Effector CD8-positive, alpha-beta T cell (primary cell): ENCODE measurements around the gene TGFBR2.
"Not testable (repeated sequence)": the region's sequence is repeated elsewhere in the genome, so short reads cannot be mapped to it uniquely, and the experiment has no call there.

Experiments
- DNase-seq: peaks from one replicate; lab custom pipeline; 2025; lab: John Stamatoyannopoulos, UW

The TGFBR2 gene

GRCh38 chr3:30619318-30619717 lies 12.9 kb downstream of the TGFBR2 start:
- DNase-seq: no peak

DNA sequence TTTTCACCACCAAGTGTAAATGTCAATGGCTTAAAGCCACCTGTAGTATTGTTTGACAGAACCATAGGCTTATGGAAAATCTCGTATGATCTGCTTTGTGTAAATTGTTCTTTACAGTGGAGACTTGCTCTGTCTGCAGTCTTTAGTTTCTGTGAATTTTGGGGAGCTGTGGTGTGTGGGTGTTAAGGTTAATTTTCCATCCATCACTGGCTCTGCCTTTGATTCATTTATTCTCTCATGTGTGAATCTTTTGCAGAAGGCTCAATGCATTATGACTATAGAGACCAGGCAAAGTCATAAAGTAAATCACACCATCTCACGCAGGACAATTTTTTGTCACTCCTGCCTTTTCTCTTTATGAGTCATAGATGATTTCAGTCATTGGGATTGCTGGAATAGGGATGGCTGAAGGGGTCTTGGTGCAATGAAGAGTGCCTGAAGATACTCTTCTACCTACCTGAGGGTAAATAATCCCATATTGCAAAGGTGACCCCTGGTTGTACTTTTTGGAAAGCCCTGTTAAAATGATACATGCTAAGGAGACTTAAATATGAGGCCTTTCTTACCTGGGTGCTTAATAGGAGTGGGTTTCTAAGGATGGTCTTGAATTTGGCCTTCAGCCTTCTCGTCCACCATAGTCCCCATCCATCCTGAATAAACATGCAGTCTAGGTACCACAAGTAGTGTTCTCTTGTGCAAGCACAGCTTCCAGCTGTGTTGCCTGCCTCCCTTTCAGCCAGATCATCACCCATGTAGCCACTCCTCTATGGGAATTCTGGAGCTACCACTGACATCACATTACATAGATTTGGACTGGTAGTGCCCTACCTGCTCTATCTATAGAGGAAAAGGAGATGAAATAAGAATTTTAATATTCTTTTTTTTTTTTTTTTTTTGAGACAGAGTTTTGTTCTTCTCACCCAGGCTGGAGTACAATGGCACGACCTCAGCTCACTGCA lies 14.3 kb downstream of the TGFBR2 start:
- no peak for DNase-seq

DNA sequence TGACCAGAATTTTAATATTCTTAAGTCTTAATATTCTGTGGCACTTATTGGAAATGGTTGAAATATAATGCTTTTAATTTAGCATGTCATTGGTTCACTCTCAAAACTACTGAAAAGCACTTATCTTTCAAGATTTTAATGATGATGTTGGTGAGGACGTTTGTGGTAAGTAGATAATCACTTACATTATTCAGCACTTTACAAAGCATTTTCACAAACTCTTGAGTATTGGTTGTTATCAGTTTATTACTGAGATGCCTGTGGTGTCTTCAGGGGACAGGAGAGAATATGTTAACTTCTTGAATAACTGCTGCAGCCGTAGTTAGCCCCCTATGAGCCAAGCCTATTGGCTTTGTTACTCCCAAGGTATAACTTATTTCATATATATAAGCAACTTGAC lies 15.2 kb downstream of the TGFBR2 start:
- no peak for DNase-seq

DNA sequence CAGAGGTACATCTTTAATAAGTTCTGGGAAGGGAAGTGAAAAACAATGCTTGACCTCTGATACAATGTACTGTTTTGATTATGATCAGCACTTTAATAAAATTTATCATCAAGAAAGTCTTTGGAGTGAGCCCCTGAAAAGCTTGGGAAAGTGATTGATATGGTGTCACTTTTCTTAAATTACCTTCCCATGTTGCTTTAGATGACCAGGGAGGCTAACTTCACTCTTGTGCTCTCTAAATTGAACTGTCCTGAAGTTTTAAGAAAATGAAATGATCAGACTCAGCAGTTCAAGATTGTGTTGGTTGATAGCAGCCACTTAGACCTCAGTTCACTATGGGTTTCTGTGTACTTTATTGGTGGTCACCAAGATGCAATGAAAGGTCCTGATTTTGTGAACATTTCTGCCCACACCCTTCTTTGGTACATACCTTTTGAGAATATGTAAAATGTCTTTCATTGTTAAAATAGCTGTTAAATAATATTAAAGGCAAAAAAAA lies 15.7 kb downstream of the TGFBR2 start:
- DNase-seq: no peak

DNA sequence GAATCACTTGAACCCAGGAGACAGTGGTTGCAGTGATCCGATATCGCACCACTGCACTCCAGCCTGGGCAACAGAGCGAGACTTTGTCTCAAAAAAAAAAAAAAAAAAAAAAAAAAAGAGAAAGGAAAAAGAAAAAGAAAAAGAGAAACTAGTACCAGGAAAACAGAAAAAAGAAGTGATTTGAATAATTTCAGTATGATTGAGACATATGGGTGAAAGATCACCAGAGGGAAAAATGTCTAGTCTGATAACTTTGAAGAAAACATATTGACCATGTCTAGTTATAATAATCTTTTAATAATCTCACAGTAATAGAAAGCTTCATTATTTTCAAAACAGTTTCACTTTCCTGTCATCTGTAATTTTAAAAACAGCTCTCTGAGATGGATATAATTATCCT lies 16.4 kb downstream of the TGFBR2 start:
- no peak for DNase-seq

DNA sequence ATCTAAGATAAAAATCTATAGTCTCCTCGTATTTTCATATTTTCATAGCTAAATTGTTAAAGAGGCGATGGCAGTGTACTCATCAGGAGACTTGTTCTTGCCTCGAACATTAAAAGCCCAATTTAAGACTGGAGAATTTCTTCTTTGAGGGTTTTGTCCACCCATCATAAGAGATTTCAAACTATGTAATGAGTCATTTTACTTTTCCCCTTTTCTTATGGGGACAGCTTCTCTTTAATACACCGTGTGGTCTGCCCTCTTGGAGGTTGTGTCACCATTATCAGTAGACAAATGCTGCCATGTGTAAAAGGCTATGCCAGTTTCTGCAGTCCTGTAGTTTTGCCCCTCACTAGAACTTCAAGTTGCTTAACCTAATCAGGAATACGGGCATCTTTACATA lies 16.9 kb downstream of the TGFBR2 start:
- no peak for DNase-seq

DNA sequence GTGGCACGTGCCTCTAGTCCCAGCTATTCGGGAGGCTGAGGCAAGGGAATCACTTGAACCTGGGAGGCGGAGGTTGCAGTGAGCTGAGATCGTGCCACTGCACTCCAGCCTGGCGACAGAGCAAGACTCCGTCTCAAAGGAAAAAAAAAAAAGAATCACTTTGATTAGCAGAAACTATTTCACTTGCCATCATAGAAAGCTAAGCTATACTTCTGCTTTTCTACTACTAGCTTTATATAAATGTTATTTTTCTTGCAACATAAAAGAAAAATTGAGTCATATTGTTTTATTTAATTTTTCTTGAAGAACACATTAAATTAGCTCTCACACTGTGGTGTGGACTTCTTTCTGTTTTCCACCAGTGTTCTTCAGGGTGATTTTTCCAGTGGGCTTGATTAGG lies 18.1 kb downstream of the TGFBR2 start:
- DNase-seq: not testable (repeated sequence)

DNA sequence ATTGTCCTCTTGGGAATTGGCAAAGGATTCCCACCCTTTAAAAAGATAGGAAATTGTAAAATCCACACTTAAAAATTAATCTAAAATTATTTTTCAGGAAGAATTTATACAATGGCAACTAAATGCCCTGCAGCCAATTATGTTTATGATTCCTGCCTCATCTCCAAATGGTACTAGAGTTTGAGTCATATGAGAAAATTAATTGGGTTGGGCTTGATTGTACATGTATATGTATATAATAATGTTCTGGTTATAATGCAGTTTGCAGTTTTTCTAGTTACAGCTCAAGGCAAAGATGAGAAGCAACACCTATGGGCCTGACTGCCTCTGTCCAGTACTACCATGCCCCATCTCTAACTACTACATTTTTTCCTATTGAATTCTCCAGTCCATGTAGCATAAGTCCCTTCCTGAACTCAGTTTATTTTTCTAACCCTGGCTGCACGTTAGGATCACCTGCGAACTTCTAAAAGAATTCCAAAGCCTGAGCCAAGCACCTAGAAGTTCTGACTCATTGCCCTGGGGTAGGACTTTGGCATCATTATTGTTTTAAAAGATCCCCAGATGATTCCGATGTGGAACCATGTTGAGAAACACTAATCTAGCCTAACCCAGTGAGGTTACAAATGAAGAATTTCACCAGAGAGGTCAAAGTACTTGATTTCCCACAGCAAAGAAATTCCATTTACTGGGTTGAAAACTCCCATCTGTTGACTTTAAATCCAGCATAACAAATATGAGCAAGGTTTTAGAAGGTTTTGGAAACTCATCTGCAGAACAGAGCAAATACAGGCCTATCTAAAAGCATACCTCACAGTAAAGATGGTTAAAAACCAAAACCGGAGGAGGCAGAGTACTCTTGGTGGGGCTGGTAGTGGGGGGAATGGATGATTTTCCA lies 19.4 kb downstream of the TGFBR2 start:
- no peak for DNase-seq

DNA sequence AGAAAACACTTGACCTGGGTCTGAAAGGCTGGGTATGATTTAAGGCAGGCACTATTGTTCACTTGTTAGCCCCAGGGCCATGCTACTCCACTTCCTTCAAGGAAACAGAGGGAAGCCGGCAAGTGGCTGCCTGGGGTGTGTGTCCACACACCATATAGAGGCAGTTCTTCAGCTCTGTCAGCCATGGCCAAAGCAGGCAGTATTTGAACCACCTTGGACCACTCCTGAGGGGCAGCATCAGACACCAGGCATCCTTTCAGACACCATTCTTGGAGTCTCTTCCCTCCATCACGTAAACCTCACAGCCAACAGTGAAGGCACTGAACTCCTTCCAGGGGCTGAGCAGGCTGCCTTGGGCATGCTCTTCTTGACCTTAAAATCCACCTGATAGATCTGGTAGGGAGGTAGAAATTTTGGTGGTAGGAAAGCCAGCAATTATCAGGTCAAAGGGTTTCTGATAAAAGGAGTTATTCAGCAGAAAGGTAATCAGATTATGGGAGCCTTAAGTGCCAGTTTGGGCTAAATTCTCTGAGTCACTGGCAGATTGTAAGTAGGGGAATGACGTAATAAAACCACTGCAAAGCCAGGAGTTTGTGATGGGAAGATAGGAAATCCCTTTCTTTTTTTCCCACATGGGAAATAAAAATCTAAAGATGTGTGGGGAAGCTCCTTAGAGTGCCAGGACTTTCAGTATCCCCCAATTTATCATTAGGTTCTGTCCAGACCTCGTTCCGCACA lies 20.2 kb downstream of the TGFBR2 start:
- DNase-seq: no peak

GRCh38 chr3:30628205-30628900 lies 22.0 kb downstream of the TGFBR2 start:
- DNase-seq: no peak

GRCh38 chr3:30628901-30629590 lies 22.6 kb downstream of the TGFBR2 start:
- DNase-seq: no peak

DNA sequence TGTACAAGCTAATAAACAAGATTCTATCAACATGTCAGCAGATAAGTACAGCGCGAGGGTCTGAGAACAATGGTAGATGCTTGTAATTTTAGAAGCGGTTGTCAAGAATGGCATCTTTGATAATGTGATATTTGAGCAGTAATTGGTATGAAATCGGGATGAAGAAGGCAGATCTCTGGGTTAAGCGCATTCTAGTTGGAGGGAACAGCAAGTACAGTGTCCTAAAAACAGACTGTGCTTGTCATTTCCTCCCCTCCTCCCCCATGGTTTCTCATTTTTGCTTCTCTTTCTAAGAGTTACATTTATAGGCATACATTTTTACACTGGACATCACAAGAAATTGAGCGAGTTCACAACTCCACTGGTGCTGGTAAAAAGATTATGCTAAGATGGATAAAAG lies 23.3 kb downstream of the TGFBR2 start:
- no peak for DNase-seq

- no peak for DNase-seq
These were observed 24.0 kb downstream of the TGFBR2 start for GRCh38 chr3:30630238-30631030.

DNA sequence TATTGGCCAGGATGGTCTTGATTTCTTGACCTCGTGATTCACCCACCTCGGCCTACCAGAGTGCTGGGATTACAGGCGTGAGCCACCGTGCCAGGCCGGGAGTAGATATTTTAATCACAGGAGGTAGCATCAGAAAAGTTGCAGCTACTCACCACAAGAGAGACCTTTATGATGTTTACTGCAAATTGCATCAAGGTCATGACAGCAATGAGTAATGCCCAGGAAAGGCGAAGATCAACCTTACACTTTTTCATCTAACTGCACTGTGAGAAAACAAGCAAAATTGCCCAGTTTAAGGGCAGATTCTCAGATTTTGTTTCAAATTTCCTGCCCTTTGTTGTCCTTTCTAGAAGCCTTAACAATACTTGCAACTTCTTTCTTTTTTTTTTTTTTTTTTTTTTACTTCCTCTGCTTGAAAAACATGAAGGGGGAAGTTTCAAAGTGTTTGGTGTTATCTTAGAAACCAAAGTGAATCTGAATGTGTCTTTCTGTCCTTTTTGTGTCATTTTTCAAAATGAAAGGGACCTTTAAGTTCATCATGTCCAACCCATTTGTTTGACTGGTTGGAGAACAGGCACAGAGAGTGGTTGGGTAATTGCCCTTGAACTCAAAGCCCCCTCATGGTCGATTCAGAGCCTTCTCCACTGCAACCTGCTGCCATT lies 25.0 kb downstream of the TGFBR2 start:
- DNase-seq: no peak

DNA sequence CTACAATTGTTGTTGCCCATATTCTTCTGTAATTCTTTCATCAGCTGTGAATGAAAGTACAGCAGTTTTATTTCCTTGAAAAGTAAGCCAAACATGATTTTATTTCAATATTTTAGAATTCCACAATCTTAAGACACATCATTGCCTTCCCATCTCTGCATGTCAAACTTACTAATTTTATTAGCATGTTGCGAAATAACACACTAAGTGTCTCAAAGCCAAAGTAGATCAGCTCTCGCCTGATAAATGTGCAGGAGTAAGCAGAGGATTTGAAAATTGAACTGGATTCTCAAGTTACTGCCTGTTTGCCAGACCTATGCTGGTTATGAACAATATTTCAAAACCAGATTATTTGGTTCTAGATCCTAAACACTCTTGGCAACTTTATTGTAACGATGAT lies 25.7 kb downstream of the TGFBR2 start:
- DNase-seq: no peak

GRCh38 chr3:30632521-30632920 lies 26.1 kb downstream of the TGFBR2 start:
- DNase-seq: no peak

GRCh38 chr3:30633718-30634117 lies 27.3 kb downstream of the TGFBR2 start:
- no peak for DNase-seq

DNA sequence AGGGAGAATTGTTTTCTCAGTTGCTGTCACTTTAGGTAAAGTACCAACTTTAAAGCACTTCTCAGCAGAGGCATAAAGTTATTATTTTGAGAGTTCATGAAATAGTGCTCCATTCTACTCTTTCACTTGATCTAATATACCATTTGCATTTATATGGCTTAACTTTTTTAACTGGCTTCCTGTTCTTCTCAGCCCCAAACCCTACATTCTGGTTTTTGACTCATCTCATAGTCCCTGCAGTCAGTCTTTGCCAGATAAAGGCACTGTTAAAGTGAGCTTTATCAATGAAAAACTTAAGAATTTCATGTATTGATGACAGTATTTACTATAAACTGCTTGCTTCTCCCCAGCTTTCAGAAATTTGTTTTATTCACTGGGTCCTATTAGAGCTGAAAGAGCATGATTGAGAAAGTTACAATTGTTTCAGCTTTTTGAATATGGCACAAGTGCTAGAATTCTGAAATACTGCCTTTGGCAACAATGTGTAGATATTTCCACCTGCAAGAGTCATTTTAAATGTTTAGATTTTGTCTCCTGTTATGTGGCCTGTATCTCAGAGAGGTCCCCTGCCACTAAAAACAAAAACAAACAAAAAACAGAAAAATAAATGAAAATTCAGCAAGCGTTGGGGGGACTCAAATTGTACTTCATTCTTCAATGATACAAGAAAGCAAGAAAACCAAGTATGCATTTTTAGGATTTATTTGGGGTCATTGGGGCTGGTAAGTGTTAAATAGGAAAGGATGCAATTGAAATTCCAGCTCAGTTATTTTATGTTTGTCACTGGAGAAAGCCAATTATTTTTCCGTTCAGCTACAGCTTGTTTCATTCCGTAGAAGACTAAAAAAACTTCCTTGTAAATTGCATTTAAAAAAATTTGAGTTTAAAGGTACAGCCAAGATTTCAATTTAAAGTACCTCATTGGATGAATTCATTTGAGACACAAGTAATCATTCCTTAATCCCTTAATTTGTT lies 28.6 kb downstream of the TGFBR2 start:
- DNase-seq: no peak
